GM12872 (cell line): Measurements from ENCODE around the gene SH3PXD2A.

Source experiments
- TF ChIP-seq, protein P1 (sequence below): IDR thresholded peaks from 3 replicates; pipeline ENCODE4 v1.5.1; 2011; ENCODE audit warnings: low read depth, mild to moderate bottlenecking, low read length, moderate library complexity; ENCODE audit not compliant: insufficient read depth

The SH3PXD2A gene

DNA sequence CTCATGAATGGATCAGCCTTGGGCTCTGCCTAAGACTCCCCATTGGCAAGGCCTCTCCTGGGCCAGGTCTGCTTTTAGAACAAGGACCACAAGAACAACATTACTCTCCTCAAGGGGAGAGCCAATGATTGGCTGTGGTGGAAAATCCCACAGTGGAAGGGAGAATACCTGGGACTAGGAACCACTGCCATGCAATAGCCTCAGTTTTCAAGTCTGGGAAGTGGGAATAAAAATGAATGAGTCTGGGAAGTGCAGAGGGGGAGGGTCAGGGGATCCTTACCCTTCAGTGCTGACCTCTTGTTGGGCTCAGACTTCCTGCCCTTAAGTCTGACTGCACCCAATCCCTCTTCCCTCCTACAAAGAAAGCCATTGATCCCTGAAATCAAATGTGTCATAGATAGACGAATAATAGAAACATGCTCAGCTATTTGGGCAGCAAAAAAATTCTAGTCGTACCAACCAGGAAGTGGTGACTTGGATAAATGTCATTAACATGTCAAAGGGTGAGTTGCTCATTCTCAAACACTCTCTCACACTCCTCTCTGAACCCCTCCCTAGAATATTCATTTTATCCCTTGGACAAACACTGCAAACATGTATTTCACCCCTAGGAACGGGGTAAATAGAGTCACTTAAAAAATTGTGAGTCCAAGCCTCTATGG lies 123.6 kb downstream of the SH3PXD2A start:
- TF ChIP-seq, protein P1, sequence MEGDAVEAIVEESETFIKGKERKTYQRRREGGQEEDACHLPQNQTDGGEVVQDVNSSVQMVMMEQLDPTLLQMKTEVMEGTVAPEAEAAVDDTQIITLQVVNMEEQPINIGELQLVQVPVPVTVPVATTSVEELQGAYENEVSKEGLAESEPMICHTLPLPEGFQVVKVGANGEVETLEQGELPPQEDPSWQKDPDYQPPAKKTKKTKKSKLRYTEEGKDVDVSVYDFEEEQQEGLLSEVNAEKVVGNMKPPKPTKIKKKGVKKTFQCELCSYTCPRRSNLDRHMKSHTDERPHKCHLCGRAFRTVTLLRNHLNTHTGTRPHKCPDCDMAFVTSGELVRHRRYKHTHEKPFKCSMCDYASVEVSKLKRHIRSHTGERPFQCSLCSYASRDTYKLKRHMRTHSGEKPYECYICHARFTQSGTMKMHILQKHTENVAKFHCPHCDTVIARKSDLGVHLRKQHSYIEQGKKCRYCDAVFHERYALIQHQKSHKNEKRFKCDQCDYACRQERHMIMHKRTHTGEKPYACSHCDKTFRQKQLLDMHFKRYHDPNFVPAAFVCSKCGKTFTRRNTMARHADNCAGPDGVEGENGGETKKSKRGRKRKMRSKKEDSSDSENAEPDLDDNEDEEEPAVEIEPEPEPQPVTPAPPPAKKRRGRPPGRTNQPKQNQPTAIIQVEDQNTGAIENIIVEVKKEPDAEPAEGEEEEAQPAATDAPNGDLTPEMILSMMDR, result no peak

DNA sequence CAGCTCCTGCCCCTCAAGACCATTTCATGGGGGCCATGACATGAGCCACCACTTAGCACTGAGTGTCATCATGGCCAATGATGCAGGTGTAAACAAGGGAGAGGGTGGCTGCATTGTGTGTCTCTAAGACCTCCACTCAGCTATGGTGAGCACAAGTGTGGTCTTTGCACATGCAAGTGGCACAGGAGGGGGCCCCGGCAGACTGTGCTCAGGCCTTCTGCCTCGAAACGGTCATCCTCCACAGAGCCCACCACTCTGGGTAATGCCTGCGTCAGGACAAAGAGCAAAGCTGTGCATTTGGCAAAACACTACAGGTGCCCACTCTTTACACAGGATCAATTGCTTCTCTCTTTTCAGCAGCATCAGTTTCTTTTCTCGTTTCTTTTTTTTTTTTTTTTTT lies 125.5 kb downstream of the SH3PXD2A start:
- TF ChIP-seq, protein P1, result no peak

DNA sequence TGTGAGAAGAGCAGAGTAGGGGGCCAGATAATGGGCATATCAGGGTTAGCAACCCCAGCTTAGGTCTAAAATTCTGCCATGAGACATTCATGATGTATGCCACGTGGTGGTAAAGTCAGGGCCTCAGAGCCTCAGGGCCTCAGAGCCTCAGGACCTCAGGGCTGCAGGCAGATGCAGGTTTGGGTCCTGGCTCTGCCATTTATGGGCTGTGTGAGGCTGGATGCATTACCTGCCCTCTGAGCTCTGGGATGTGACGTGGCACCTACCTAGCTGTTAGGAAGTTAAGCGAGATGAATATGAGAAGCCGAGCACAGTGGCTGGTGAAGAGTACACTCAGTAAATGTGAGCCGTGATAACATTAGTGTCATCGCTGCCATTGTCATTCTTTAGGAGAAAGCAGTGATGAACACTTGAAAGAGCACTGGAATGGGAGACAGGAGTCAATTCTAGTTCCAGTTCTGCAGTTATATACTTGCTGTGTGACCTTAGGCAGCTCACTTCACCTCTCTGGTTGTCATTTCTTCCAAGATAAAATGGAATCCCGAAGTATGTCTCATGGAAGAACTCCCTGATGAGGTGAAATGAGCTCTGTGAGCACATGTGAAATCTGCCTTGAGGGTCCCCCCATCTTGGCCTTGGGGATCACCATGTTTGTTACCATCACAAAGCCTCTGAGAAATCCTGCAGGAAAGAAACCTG lies 127.2 kb downstream of the SH3PXD2A start:
- TF ChIP-seq, protein P1, result no peak

DNA sequence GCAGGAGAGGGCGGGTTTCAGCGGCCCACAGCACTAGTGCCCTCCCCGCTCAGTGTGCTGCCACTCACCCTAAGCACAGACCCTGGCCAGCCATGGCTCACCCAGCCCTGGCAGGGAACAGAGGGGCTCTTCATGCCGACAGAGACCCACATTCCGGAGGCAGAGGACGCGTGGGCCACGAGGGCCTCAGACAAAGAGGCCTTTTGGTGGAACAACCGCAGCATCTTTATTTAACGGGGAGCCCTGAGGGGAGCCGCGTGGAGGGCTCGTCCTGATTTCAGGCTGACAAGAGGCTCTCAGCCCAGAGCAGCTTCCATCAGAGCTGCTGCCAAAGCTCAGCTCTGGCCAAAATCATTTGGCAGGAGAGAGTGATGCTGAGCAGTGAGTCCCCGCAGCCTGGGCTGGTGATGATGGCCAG lies 127.8 kb downstream of the SH3PXD2A start:
- TF ChIP-seq, protein P1, result no peak

DNA sequence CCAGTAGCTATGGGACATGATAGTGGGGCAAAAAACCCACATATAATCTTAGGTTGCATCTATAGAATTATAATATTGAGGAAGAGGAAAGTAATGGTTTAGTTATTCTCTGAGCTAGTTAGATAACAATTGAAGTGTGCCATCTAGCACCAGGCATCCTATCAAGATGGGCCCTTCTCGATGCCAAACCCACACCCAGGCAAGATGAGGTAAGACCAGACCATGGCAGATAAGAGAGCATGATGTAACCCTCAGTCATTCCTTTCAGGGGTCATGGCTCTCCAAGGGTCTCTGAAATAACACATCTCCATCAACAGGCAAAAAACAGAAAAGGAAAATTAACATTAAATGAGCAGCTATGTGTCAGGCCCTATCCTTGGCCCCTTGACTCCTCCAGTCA lies 128.7 kb downstream of the SH3PXD2A start:
- TF ChIP-seq, protein P1, result no peak

DNA sequence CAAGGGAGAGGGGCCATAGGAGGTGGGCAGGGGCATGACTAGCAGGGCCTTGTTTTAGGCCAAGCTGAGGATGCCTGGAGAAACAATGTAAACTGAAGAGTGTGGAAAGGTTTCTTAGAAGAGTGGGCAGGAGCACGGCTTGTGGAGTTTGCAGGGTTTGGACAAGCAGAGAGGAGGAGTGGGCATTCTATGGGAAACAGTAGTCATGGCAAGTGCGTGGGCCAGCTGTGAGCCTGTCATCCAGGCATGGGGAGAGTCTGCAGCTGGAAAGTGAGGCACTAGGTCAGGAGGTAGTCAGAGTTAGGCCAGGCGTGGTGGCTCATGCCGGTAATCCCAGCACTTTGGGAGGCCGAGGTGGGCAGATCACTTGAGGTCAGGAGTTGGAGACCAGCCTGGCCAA lies 130.1 kb downstream of the SH3PXD2A start:
- TF ChIP-seq, protein P1, result no peak

DNA sequence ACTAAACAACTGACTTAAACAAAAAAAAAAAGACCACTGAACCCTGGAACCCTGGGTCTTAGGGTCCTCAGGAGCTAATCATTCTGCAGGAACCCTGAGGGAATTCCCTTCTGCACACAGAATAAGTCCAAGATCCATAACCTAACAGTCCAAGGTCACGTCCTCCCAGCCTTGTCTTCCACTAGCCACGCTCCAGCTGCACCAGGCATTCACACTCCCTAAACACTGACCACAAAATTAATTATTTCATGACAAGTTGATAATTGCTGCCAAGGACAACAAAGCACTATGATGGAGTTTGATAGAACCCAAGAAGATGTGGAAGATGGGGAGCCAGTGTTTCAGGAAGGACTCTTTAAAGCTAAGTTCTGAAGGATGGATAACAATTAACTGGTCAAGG lies 130.6 kb downstream of the SH3PXD2A start:
- TF ChIP-seq, protein P1, result no peak
